NOMO-1 (cell line): ENCODE measurements around the gene NSFL1C.

Experiments used
- DNase-seq, 2 experiments: peaks; one replicate each; lab custom pipeline; 2025; ENCODE audit not compliant: unreplicated experiment in 2 of 2; lab: John Stamatoyannopoulos, UW

NSFL1C gene

DNA sequence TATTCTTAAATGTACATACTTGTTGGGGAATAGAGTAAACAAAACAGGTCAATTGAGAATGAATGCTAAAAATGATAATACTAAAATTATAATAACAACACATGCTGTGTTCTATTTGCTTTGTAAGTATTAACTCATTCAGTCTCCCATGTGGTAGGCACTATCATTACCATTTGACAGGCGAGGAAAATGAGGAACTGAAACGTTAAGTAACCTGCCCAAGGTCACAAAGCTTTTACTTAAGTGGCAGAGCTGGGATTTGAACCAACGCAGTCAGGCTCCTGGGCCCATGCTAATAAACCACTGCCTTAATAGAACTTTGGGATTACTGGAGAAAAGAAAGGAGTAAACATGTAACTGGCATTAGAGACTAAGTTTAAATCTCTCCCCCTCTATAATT lies 3.8 kb downstream of the NSFL1C start:
- DNase-seq: peak; percentile 53 to 70

DNA sequence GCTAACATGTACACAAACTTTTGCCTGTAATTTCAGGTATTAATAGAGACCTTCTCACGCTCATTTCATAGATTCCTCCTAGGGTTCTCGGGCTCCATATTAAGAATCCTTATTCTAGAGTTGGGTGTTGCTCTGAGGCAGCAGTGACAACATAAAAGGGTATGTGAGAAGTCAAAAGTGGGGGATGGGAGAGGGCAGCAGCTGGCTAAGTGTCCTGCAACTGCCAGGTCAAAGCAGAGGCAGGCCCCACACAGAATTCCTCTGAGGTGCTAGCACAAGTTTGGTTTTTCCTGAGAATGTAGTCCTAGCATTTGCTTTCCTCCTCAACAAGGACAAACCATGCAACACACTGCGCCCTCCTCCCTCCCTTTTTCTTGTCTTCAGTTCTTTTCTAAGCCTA lies 4.6 kb downstream of the NSFL1C start:
- DNase-seq: no peak

DNA sequence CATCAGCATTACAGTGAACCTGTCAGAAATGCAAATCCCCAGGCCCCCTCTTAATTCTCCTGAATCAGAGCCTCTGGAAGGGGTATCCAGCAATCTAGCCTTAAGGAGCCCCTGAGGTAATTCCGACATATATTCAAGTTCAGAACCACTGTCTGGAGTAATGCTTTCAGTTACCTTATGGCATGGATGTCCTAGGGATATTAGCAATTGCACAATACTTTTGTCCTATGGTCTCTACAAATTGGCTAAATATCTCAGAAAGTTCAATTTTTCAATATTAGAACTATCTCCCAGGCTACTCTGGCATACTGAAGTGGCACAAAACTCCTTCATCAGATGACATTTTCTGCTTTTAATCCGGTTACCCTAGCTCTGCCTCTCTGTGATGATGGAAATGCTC lies 6.4 kb downstream of the NSFL1C start:
- DNase-seq: no peak

DNA sequence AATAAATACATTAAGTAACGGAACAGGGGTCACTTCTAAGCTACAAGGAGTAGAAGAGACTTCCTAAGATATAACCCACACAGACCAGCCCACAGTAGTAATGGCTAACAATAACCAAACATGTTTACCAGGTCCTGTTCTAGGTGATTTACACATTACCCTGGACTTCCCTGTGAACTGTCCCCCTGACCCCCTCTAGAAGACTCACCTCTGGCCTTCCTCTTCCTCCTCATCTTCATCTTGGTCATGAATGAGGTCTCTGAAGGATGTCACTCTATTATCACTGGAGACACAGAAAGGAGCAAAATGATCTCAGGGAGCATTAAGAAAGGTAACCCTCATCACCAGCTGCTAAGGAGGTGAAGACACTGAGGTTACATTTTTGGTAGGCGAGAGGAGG lies 8.7 kb downstream of the NSFL1C start:
- no peak for DNase-seq

DNA sequence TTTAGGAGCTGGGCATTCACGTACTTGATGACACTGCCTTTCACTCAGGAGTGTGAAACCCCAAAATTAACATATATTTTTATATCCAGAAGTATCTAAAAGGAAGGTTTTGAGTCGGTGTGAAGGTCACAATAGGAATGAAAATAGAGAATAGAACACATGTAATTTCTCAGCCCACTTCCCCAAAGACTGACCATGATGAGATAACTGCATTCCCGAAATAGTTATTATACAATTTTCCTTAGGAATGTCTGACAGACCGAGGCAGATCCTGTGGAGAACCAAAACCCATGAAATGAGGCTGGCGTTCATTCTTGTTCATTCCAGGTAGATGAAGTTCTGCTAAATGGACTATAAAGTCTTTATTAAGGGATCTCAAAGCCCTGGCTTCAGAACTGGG lies 10.3 kb downstream of the NSFL1C start:
- DNase-seq: no peak

DNA sequence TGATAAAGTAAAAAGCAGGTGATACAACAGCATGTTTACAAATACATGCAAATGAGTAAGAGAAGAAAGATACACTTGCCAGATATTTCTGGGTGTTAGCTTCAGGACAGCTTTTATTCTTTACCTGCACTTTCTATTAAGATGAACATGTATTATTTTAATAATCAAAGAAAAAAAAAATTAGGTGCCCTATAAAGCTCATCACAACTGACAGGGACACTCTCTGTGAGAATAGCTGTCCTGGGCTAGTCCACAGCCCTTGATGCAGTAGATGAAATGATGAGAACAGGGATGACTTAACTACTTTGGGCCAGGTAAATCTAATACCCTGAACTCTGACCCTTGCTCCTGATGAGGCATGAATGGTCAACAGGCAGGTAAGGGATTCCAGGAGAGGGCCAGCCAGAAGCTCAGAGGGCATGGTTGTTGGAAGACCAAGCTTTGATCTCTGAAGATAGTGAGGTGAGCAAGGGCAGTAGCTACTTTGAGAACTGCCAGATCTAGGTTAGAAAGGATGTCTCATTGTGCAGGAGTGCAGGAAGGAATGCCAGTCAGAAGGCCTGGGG lies 15.6 kb downstream of the NSFL1C start:
- DNase-seq: no peak

DNA sequence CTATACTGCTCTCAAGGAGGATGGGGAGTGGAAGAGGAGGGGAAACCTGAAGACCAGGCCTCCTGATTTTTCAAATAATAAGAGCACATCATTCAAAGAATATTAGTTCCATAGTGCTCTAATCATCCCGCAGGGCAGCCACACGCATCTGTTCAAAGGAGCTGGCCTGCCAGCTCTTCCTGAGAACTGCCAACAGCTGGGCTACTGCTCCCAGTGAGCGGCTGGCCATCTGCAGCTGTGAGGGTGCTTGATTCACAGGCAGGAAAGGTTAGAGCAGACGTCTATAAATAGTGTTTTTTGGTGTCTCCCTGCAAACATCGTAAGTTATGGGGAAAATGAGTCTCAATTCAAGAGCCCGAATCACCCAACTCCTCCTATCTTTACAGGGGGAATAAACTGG lies 17.3 kb downstream of the NSFL1C start:
- DNase-seq: no peak

DNA sequence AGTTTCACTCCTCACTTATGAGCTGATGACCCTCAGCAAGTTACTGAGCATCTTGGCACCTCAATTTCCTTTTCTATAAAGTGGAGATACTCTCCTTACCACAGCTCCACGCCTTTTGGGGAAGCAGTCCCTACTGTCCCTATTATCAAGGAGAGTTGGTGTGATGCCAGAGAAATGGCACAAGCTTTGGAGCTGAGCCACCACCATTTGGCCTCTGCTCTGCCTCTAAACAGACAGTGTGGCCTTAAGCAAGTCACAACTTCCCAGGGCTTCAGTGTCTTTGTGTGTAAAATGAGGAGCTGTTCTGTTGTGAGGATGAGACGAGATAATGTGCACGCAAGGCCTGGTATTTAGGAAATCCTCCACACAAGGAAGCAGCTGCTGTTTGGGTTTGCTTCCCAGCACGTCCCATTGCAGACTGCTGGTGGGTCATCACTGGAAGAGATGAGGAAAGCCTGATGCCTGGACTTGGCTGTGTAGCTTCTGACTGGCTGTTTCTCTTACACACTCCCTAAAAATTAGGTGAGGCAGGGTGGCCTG lies 18.5 kb downstream of the NSFL1C start:
- DNase-seq: no peak

DNA sequence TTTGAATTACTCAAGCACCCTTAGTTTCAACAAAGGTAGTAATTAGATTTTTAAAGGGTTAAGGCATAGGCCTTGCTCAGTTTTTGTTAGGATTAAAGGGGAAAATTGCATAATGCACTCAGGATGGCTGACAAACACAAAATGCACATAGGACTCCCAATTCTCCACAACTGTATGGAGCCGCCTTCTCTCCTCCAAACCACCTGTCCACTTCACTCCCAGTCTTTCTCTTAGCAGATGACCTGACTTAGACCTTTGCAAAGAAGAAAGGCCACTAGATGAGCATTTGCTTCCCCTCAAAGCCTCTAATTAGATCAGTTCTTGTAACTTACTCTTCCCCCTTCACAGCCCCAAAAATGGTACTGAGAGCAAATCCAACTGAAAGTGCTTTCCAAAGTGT lies 20.1 kb downstream of the NSFL1C start:
- no peak for DNase-seq

DNA sequence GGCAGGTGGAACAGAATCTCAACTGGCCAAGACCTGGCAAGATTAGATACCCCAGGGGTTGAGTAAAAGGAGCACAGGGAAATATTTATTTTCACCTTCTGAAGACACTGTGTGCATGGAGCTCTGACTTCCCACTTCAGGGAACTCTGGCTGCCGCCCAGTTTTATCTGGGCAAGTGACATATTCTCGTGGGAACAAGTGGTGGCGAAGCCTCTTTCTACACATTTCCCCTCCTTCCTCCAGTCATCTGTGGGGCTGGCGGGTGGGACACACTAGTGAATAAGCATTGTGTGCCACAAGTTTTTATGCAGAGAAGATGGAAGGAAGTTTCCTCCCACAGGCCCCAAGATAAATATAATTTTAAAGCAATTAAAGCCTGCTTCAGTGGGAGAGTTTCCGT lies 23.6 kb downstream of the NSFL1C start:
- DNase-seq: no peak

DNA sequence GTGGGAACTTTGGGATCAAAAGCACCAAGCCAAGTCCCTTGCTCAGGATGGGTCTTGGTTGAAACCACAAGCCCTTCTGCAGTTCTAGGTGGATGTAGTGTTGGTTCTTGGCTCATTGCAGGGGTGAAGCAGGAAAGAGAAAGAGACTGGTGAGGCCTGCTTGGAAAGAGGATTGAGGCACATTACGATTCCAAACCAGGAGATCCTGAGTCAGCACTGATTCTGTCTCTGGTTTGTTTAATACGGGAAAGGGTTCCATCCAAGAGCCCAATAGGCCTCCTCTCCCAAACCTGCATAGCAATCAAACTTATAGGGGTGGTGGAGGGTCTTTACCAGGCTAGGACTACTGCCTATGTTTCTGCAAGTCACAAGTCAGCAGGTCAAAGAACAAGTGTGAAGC lies 24.3 kb downstream of the NSFL1C start:
- DNase-seq: no peak

DNA sequence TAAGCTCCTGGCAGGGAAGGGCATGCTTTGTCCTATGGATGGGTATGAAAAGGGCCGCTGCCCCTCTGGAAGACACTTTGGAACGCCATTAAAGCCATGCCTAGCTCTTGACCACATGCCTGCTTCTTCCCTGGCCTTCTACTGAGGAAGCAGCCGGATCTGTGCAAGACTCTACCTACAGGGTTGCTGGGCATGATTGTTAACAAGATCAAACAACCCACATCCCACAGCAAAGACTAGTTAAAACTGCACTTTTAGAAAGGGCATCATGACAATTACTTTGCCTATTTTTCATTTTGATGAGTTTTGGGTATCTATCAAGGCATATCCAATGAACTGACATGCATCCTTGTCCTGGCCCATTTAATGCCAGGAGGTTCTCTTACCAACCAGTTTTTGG lies 25.5 kb downstream of the NSFL1C start:
- DNase-seq: no peak

DNA sequence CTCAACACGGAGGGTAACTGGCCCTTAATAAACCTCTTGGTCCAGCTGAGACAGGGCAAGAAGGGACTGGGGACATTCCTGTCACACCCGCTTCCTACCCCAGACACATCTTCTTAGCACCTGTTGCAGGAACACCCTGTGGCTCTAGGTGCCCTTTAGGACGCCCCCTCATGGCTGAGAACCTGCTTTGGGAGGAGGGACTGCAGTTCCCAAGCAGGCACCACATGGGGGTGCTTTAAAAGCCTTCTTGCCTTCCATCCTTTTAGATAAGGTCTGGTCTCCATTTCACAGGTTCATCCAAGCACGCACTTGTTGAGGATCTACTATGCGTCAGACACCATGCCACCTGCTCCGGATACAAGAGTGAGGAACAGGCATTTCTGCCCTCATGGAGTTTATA lies 26.6 kb downstream of the NSFL1C start:
- no peak for DNase-seq

DNA sequence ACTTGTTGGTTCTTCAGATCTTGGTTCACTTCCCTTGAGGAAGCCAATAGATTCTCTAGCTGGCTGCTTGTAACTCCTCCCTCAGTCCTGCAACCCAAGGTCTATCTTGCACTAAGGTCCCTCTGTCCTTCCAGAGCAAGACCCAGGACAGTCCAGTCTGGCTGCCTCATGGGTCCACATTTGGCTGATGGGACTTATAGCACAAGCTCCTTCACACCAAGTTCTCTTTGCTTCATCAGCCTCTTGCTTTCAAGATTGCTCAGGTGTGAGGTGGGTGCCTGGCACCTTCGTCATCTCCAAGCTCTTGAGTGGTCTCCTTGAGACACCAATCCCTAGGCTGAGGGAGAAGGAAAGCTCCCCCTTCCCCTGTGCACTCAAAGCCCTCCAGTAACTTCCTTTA lies 28.3 kb downstream of the NSFL1C start:
- DNase-seq: no peak

DNA sequence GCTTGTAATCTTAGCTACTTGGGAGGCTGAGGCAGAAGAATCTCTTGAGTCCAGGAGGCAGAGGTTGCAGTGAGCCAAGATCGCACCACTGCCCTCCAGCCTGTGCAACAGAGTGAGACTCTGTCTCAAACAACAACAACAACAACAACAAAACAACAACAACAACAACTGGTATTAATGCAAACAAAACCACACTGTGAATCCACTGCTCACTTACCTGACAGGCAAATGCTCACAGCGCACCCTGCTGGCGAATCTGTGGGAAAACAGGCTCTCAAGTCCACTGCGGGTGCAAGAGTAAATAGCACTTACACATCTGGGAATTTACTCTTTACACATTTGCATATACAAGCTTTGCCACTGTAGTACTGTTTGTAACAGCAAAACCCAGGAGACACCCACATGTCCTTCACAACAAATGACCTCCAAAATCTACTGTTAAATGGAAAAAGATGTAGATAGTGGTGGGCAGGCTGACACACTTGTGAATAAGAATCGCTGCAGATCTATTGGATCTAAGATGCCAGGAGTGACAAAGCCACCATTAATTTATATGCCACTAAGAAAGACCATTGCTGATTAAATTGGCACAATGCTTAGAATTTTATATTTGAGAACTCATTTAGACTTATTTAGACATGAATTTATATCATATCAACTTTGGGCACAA lies 29.3 kb downstream of the NSFL1C start:
- DNase-seq: peak; percentile 34 to 62

DNA sequence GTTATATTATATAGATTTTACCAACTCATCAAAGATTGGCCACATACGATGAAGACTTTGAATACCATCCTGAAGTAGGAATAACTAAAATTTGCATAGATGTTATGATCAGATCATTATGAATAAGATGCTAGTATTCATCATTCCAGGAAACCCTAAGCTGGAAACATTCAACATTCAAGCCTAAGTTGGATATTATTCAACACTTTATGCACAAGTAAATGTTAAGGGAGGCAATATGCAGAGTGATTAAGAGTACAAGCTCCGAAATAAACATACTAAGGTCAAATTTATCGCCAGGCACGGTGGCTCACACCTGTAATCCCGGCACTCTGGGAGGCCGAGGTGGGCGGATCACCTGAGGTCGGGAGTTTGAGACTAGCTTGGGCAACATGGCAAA lies 30.4 kb downstream of the NSFL1C start:
- no peak for DNase-seq

DNA sequence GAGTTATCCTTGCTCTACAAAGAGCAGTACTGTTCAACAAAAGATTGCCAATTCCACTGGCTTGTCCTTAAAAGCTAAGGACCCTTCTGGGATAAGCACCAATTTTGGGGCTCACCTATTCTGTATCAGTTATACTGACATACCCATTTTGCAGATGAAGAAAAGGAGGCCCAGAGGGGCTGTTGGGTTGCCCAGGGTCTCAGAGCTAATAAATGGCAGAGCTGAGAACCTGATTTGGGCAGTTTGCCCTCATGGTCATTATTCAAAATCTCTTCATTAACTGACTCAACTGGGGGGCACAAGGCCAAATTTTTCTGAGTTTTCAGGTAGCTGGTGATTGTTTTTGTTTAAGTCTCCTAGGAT lies 31.3 kb downstream of the NSFL1C start:
- no peak for DNase-seq

DNA sequence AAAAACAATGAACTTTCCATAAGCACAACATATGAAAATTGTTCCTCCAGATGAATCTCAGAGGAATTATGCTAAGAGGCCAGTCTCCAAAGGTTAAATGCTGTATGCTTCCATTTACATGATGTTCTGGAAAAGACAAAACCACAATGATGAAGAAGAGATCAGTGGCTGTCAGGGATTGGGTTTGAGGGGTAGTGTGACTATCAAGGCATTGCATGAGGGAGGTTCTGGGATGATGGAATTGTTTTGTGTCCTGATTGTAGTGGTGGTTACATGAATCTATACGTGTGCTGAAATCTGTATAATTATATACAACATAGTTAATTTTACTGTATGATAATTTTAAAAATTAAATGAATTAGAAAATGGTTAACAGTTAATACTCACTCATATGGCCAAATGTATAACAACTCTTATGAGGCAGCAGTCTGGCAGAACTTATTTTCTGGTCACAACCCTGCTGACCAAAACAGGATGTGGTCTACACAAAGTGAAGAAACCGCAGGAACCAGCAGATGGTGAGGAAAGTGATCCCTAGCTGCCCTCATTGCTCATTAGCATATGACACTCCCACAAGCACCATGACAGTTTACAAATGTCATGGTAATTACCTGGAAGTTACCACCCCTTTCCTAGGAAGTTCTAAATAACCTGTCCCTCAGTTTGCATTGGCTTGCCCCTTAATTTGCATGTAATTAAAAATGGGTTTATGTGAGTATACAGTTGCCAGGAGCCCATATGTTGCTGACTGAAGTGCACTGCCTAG lies 31.9 kb downstream of the NSFL1C start:
- peak; percentile 70 to 92 for DNase-seq

DNA sequence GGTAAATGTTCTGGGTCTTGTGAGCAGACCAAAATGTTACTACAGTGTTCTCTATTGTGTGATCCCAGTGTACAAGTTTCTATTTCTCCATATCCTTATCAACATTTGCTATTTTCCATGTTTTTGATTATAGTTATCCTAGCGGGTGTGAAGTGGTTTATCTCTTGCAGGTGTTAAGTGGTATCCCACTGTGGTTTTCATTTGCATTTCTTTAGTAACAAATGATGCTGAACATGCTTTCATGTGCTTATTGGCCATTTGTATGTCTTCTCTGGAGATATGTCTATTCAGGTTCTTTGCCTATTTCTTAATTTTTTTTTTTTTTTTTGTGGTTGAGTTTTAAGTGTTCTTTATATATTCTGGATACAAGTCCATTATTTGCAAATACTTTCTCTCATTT lies 35.5 kb downstream of the NSFL1C start:
- no peak for DNase-seq

DNA sequence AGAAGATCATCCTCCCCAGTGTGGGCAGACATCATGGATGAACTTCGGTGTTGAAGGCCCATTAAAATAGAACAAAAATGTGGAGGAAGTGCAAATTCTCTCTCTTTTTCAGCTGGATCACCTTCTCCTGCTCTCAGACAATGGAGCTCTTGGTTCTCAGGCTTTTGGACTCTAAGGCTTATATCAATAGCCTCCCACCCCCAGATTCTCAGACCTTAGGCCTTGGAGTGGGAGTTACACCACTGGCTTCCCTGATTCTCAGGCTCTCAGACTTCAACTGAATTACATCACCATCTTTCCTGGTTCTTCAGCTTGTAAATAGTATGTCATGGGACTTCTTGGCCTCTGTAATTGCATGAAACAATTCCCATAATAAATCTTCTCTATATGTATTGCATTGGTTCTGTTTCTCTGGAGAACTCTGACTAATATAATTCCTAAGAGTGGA lies 36.6 kb downstream of the NSFL1C start:
- DNase-seq: no peak

DNA sequence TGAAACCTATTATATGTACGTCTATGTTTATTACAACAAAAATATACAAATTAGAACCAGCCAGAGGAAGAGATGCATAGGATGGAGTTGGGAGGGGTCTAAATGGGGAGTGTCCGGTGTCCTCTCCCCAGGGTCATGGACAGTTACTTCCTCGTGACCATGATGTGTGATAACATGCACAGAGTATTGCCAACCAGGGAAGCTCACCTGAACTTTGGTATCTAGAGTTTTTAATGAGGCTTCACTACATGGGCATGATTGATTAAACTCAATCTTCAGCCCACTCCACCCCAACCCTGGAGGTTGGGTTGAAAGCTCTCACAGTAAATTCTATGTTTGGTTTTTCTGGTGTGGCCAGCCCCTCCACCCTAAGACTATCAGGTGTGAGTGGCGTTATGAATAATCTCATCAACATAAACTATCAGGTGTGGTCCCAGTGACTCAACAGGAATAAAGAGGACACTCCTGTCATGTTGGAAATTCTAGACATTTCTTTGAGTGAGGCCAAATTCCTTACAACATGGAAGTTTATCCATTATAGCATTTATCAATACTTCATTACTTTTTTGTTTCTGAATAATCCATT lies 37.4 kb downstream of the NSFL1C start:
- no peak for DNase-seq
